ENCODE data around the gene KLK3. TPM values are rescaled to one million over a fixed set of nuclear protein-coding genes. Genes with fewer than 3 reads are reported as not detected.
A peak's percentile ranks its signal among the peaks of the same experiment; 100 is the strongest.

KLK3 gene
- total RNA-seq, 2 donors from 2014 or later, result not detected

DNA sequence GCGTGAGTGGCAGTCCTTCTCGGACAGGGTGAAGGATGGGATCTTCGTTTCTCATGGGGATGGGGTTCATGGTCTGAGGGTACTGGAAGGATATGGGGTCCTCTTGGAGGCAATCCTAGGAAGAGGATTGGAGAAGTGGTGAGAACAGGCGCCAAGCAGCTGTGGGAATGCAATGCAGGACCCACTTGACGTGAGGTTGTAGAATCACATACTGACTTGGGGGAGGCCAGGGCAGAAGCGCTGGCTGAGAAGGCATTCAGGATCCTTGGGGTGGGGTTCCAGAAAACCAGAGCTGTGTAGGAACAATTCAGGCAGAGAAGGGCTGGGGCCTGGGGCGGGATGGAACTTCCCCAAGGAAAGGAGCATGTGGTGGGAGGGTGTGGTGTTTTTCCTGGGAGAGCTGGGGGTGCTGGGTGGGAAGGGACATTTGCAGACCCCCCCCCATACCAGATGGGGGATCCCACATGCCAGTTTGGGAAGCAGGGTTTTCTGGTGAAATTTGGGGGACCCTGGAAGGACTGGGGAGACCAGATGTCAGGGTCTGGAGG lies 32.0 kb upstream of the KLK3 start:
- DNase-seq (ENCODE audit: low spot score) (no peak), ATAC-seq (no peak)
- no peaks in the 10 kb centered on the region for H3K9me3 Mint-ChIP-seq
- no peak overlapping the region for H3K4me3 Mint-ChIP-seq
- H3K36me3 Mint-ChIP-seq, result no peaks in the 10 kb centered on the region
- H3K4me1 Mint-ChIP-seq (ENCODE audit: low read depth in 2 of 2), result peaks cover 7 to 10% of the 10 kb centered on the region in 2 donors
- H3K27ac Mint-ChIP-seq, result no peak overlapping the region
- H3K27me3 Mint-ChIP-seq, result peaks cover 43 to 63% of the 10 kb centered on the region in 2 donors

DNA sequence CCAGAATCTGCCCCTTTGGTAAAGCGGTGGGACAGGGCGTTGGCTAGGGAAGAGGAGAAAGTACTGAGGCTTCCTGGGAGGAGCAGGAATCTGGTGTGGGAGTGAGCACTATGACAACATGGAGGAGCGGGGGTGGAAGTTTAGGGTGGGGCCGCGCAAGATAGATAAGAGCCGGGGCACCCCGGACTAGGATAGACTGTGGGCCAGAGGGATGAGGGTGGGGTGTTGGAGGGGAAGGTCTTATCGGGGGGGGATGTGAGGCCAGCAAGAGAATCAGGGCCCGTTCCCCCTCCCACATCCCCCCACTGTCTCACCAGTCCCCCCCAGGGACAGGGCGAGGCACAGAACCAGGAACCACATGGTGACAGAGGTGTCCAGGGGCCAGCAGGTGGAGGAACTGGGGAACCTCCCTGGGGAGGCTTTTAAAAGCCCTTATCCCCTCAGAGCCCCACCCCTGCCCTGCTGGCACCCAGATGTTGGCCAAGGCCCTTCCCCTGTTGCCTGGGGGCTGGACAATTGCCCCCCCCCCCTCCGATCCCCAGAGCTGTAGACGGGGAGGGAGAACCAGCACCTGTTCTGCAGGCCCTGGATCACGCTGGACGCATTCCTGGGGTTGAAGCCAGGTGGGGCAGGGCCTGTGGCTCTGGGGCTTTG lies 31.2 kb upstream of the KLK3 start, which contains the start of gene KLK1:
Gene KLK1 (minus strand): TSS at position 399 of the 654 bp plus-strand sequence. CDS start 39 bp downstream, at position 360.
- no peak for ATAC-seq
- peaks cover 43 to 67% of the 10 kb centered on the region in 2 donors for H3K27me3 Mint-ChIP-seq
- H3K36me3 Mint-ChIP-seq, result no peaks in the 10 kb centered on the region
- H3K4me3 Mint-ChIP-seq, result no peak within 1 kb of the TSS
- H3K4me1 Mint-ChIP-seq (ENCODE audit: low read depth in 2 of 2), result peaks cover 7 to 10% of the 10 kb centered on the region in 2 donors
- no peaks in the 10 kb centered on the region for H3K9me3 Mint-ChIP-seq
- DNase-seq (ENCODE audit: low spot score), result no peak
- H3K27ac Mint-ChIP-seq, result no peak within 1 kb of the TSS

DNA sequence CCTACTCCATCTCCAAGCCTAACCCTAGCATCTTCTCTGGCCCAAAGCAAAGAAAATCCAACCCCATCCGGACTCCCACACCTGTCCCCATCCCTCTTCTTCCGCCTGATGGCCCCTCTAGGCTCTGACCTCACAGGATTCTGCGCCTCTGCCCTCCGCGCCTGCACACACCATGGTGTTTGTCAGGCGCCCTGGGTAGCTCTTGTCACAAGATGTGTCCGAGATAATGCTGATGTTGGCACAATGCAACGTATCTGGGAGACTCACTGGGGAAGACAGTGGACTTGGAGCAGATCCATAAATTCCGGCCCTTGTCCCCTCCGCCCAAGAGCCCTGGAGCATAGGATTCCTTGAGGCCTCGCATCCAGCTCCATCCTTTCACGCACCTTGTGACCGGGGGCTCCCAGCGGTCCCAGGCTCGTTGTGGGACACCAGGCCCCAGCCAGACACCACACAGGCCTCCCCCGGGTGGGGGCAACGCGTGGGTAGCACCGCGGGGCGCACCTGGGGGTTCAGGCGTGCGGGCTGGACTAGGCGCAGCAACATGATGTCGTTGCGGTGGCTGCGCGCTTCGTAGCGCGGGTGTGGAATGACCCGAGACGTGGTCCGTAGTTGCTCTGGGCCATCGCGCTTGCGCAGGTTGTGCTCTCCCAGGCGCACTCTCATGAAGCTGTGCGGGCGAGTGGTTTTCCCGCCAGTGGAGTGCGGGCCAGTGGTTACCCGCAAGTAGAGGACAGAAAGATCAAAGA lies 28.0 kb upstream of the KLK3 start:
- no peak for DNase-seq (ENCODE audit: low spot score)
- no peaks in the 10 kb centered on the region for H3K9me3 Mint-ChIP-seq
- H3K4me3 Mint-ChIP-seq, result no peak overlapping the region
- H3K4me1 Mint-ChIP-seq (ENCODE audit: low read depth in 2 of 2), result no peaks in the 10 kb centered on the region
- peaks cover 25 to 39% of the 10 kb centered on the region in 2 donors for H3K27me3 Mint-ChIP-seq
- H3K36me3 Mint-ChIP-seq, result no peaks in the 10 kb centered on the region
- ATAC-seq, result no peak
- no peak overlapping the region for H3K27ac Mint-ChIP-seq

DNA sequence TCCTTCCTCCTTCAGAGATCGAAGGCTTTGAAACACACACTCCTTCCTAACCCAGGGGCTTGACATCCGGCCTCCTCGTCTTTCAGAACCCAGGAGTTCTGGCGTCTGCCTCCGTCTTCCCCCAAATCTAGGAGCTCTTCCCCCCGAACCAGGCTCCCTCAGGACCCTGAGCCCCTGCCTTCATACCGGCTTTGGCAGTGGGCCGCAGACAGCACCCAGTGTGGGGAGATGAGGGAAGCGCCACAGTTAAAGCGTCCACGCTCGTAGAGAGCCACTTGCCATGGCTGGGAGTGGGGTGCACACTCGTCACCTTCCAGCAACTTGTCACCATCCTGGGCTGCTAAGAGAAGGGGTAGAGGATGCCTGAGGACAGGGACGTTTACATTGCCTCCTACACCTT lies 27.2 kb upstream of the KLK3 start:
- H3K9me3 Mint-ChIP-seq, result no peaks in the 10 kb centered on the region
- no peaks in the 10 kb centered on the region for H3K4me1 Mint-ChIP-seq (ENCODE audit: low read depth in 2 of 2)
- no peaks in the 10 kb centered on the region for H3K36me3 Mint-ChIP-seq
- no peak overlapping the region for H3K27ac Mint-ChIP-seq
- no peak overlapping the region for H3K4me3 Mint-ChIP-seq
- H3K27me3 Mint-ChIP-seq, result peaks cover 18 to 31% of the 10 kb centered on the region in 2 donors
- DNase-seq (ENCODE audit: low spot score) (no peak), ATAC-seq (no peak)

DNA sequence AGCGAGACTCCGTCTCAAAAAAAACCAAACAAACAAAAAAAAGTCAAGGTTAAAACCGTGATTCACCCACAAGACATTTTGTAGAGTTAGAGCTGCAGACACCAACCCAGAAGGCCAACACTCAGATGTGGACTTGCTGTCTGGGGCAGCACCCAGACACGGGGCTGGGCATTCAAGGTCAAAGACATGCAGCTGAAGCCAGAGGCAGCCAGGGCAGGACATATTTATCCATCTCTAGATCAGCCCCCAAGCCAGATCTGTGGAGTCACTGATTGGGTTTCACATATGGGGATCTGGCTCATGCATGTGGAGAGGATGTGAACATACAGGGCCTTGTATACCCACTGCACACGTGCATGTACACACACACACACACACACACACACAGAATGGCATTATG lies 24.9 kb upstream of the KLK3 start:
- Mint-ChIP-seq H3K27me3 (peaks cover 25 to 28% of the 10 kb centered on the region in 2 donors), H3K4me3 (no peak overlapping the region), H3K4me1 (ENCODE audit: low read depth in 2 of 2) (no peaks in the 10 kb centered on the region), H3K27ac (no peak overlapping the region), H3K36me3 (no peaks in the 10 kb centered on the region), H3K9me3 (no peaks in the 10 kb centered on the region)
- no peak for DNase-seq (ENCODE audit: low spot score)
- ATAC-seq, result no peak

DNA sequence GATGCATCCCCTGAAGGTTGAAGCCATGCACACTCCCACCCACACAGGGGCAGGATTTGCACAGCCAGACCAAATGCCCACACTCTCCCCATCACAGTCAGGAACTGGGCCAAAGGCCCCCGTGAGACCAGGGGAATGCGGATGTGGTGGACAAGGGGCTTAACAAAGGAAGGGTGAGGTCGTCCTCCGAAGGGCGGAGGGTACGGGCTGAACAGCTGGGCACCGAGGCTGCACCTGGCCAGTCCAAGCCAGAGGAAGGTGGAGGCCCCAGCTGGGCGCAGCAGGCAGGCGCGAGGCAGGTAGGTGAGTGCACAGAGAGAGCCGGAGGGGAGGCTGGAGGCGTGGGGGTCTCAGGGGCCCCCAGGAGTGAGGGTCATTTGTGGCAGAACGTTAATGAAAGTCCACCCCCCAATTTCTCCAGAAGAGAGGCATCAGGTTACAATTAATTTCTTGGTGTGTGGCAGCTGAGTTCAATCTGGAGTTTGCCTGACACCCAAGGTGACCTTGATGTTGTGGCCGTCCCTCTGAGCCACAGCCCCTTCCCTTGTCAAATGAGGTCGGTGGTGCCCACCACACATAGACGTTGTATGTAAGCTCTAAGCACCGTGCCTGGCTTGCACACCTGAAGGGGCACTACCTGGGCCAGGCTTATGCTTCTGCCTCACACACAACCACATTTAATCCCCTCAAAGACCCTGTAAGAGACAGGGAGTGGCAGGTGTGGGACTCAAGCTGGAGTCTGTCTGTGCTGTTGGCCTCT lies 24.3 kb upstream of the KLK3 start:
- Mint-ChIP-seq H3K4me1 (ENCODE audit: low read depth in 2 of 2) (no peaks in the 10 kb centered on the region), H3K27me3 (peaks cover 25 to 28% of the 10 kb centered on the region in 2 donors), H3K27ac (no peak overlapping the region), H3K9me3 (no peaks in the 10 kb centered on the region), H3K4me3 (no peak overlapping the region), H3K36me3 (no peaks in the 10 kb centered on the region)
- DNase-seq (ENCODE audit: low spot score) (no peak), ATAC-seq (peak in 1 of 2 donors; percentile 26)

DNA sequence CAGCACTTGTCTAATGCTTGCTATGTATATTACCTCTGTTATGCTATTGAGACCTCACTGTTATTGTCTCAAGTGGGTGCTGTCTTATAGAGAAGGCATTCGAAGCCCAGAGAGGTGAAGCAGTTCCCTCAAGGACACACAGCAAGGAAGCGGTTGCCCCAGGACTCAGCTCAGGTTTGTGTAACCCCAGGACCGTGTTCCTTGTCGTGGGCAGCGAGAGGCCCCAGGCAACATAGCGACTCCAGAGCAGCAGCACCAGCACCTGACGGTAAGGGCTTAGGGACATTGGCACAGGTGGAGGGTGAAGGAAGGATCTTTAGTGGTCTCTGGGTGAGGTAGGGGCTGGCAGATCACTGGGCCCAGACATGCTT lies 23.7 kb upstream of the KLK3 start:
- DNase-seq (ENCODE audit: low spot score) (no peak), ATAC-seq (no peak)
- H3K4me3 Mint-ChIP-seq, result no peak overlapping the region
- no peaks in the 10 kb centered on the region for H3K9me3 Mint-ChIP-seq
- H3K27me3 Mint-ChIP-seq, result peaks cover 25% of the 10 kb centered on the region in 2 donors
- no peaks in the 10 kb centered on the region for H3K36me3 Mint-ChIP-seq
- no peaks in the 10 kb centered on the region for H3K4me1 Mint-ChIP-seq (ENCODE audit: low read depth in 2 of 2)
- H3K27ac Mint-ChIP-seq, result no peak overlapping the region

DNA sequence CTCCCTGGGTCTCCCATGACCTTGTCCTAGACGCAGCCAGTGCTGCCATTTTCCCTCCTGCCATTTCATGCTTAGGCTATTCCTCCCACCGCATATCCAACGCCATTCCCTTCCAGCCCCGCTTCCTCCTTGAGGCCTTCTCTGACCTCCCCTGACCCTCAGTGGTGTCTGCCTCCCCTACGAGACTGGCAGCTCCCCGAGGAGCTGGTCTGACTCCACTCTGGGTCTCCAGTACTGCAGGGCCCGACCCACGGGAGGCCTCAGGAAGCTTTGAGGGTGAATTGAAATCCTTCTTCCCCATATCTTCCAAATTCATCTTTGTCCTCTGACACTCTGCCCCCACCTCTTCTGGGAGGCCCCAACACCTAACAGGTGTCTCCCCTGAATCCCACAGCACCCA lies 22.0 kb upstream of the KLK3 start:
- no peaks in the 10 kb centered on the region for H3K36me3 Mint-ChIP-seq
- H3K4me1 Mint-ChIP-seq (ENCODE audit: low read depth in 2 of 2), result peaks cover 0 to 14% of the 10 kb centered on the region in 2 donors
- DNase-seq (ENCODE audit: low spot score), result no peak
- peaks cover 21 to 30% of the 10 kb centered on the region in 2 donors for H3K27me3 Mint-ChIP-seq
- no peaks in the 10 kb centered on the region for H3K9me3 Mint-ChIP-seq
- ATAC-seq, result no peak
- no peak overlapping the region for H3K27ac Mint-ChIP-seq
- no peak overlapping the region for H3K4me3 Mint-ChIP-seq

DNA sequence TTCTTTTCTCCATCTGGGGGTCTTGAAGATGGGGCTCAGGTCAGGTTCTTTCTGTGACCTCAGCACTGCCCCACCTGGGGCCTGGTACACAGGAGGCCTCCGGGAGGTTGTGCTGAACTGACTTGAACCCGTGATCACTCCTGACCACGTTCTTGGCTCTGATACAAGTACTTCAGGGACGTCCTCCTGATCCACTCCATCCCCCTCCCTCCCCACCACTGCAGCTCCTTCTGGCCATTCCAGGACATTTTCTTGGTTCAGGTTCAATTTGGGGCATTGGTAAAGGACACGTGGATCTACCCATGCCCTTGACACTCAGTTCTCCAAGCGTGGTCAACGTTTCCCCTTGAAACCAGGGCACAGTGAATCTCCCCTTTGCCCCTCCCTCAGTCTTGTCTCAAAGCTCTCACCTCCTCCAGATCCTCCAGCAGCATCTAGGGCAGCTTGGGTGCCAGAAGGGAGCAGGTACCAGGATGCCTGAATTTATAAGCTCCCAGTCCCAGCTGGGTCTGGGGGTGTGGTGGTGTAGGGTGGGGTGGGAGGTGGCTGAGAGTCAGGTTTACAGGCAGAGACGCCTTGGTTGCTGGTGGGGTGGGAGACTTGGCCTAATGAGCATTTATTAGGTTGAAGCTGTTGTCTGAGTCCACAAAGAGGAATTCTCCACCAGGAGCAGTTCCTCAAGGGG lies 21.5 kb upstream of the KLK3 start, which contains the start of gene KLK15:
Gene KLK15 (minus strand): TSS at position 458 of the 685 bp plus-strand sequence. CDS start 2,082 bp downstream, outside the sequence.
- H3K27me3 Mint-ChIP-seq, result peaks cover 16 to 32% of the 10 kb centered on the region in 2 donors
- ATAC-seq (no peak), DNase-seq (ENCODE audit: low spot score) (no peak)
- H3K27ac Mint-ChIP-seq, result no peak within 1 kb of the TSS
- no peaks in the 10 kb centered on the region for H3K36me3 Mint-ChIP-seq
- no peaks in the 10 kb centered on the region for H3K9me3 Mint-ChIP-seq
- H3K4me1 Mint-ChIP-seq (ENCODE audit: low read depth in 2 of 2), result peaks cover 0 to 16% of the 10 kb centered on the region in 2 donors
- H3K4me3 Mint-ChIP-seq, result no peak within 1 kb of the TSS

DNA sequence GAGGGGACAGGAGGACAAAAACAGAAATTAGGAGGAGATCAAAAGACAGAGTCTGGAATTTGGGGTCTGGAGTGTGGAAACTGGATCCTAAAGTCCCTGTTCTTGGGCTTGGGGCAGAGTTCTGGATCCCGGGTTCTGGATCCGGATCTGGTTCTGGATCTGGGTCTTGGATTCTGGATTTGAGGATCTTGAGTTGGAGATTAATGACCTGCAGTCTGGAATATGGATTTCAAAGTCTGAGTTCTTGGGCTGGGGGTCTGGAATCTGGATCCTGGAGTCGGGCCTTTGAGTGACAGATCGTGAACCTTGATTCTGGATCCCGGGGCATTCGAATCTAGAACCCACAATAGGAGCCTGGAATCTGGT lies 20.9 kb upstream of the KLK3 start:
- Mint-ChIP-seq H3K27me3 (peaks cover 16 to 34% of the 10 kb centered on the region in 2 donors), H3K36me3 (no peaks in the 10 kb centered on the region), H3K4me1 (ENCODE audit: low read depth in 2 of 2) (peaks cover 0 to 17% of the 10 kb centered on the region in 2 donors), H3K27ac (no peak overlapping the region), H3K9me3 (no peaks in the 10 kb centered on the region), H3K4me3 (no peak overlapping the region)
- ATAC-seq, result no peak
- no peak for DNase-seq (ENCODE audit: low spot score)

DNA sequence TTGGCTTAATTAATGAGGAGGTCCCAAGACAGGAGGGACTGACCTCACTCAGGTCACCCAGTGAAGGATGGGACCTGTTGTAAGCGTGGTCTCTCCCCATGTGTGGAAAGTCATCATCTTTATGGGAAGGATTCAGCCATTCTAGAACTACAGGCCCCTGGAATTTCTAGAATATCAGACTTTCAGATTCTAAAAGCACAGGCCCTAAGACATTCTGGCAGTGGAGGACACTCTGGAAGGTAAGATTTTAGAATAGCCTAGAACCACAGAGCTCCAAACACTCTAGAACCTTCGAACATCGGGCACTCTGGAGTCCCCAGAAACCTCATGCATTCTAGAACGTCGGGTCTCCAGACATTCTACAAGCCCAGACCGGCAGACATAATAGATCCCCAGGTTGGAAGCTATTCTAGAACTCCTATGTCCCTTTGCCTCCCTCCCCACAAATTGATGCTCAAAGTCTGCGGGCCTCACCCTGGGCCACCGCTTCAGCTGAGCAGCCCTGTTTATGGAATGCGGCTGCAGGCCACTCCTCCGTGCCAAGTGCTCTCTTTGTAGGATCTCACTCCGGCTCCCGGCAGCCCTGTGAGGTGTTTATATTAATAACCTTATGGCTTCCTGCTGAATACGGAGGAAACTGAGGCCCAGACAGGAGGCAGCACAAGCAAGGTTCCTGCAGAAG lies 19.5 kb upstream of the KLK3 start:
- peaks cover 0 to 17% of the 10 kb centered on the region in 2 donors for H3K4me1 Mint-ChIP-seq (ENCODE audit: low read depth in 2 of 2)
- H3K27ac Mint-ChIP-seq, result no peak overlapping the region
- DNase-seq (ENCODE audit: low spot score) (no peak), ATAC-seq (no peak)
- H3K36me3 Mint-ChIP-seq, result no peaks in the 10 kb centered on the region
- H3K9me3 Mint-ChIP-seq, result no peaks in the 10 kb centered on the region
- peaks cover 16 to 37% of the 10 kb centered on the region in 2 donors for H3K27me3 Mint-ChIP-seq
- peak overlapping the region; percentile 73 for H3K4me3 Mint-ChIP-seq

DNA sequence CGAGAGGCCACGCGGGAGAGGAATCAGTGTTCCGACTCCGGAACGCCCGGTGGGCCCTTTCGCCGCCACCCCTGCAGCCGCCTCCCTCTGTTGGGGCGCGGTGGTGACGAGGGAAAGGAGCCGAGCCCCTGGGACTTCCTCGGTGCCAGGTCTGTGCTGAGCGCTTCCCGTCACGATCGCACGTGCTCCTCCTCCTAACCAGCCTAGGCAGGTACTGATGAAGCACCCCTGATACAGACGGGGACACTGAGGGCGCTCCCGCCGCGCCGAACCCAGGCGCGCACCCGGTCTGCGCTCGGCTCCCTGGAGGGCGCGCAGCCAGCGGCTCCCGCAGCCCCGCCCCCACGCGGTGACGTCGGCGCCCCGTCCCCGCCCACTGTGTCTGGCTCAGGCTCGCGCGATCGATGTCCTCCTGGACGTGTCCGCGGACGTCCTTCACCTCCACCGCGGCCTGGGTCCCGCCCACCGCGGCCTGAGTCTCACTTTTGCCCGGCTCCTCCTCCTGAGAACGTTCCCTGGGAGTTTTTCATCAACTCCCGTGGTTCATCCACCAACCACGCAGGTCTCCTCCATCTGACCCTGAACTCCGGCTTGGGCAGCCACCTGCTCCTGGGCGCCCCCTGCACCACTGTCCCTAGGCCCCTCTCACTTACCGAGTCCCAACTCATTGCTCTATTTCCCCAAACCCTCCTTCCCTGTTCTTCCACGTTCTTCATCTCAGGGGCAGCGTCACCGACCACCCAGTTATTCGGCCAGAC lies 18.8 kb upstream of the KLK3 start:
- H3K27me3 Mint-ChIP-seq, result peaks cover 16 to 36% of the 10 kb centered on the region in 2 donors
- peaks cover 0 to 17% of the 10 kb centered on the region in 2 donors for H3K4me1 Mint-ChIP-seq (ENCODE audit: low read depth in 2 of 2)
- no peak overlapping the region for H3K27ac Mint-ChIP-seq
- DNase-seq (ENCODE audit: low spot score), result peak; percentile 78
- H3K4me3 Mint-ChIP-seq, result peak overlapping the region; percentile 73
- no peaks in the 10 kb centered on the region for H3K36me3 Mint-ChIP-seq
- peak; percentile 93 to 94 for ATAC-seq
- no peaks in the 10 kb centered on the region for H3K9me3 Mint-ChIP-seq

Data from natural killer cell treated with Interleukin-12 subunit alpha and Interleukin-12 subunit beta and Interleukin-15 and Interleukin-18, amount 100 ng/mL, for 72 hours (primary cell).